Ishikawa (cell line): ENCODE measurements around the gene OR2V1.

Experiments
- EP300 ChIP-seq: IDR thresholded peaks from 2 replicates; pipeline ENCODE4 v1.6.1; 2012; ENCODE audit warnings: borderline replicate concordance
- FOXM1 ChIP-seq: IDR thresholded peaks from 2 replicates; pipeline ENCODE4 v1.6.1; 2012; ENCODE audit warnings: low read depth, borderline replicate concordance
- NFIC ChIP-seq: IDR thresholded peaks from 2 replicates; pipeline ENCODE4 v1.6.1; 2012
- RAD21 ChIP-seq: IDR thresholded peaks from 2 replicates; pipeline ENCODE4 v1.6.1; 2012; ENCODE audit warnings: low read depth
- TAF1 ChIP-seq: IDR thresholded peaks from 2 replicates; pipeline ENCODE4 v1.6.1; 2012; ENCODE audit warnings: low read depth, mild to moderate bottlenecking
- TEAD4 ChIP-seq: IDR thresholded peaks from 2 replicates; pipeline ENCODE4 v1.6.1; 2012
- YY1 ChIP-seq: IDR thresholded peaks from 2 replicates; pipeline ENCODE4 v1.6.1; 2012; ENCODE audit warnings: low read depth
- ZBTB7A ChIP-seq: IDR thresholded peaks from 2 replicates; pipeline ENCODE4 v1.6.1; 2012; ENCODE audit warnings: low read depth
- TF ChIP-seq, protein P1 (sequence below): IDR thresholded peaks from 2 replicates; pipeline ENCODE4 v1.6.1; 2012

DNA sequence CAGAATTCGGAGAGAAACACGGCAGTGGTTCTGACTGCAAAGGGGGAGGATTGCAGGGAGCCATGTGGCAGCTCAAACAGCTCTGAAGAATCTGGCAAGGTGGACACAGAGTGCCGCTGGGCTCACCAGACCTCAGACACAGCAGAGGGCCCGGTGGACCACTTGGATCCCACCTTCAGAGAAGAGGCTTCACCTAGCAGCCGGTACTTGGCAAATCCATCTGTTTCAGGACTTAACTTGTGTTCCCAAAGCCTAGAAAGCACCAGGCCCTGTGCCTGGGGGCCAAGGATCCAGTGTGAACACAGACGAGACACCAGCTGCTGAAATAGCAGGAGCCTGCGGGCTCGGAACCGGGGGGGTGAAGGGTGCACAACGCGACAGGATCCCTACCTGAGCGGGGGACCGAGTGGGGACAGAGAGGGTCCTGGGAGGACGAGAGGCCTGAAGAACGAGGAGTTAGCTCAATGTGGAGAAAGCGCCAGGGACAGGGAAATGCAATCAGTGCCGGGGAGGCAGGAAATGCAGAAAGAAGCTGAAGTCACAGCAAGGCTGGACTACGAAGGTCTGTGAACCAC is 46.3 kb downstream of the OR2V1 start:
- TF ChIP-seq TEAD4 (no peak), FOXM1 (no peak), TAF1 (no peak), RAD21 (no peak), ZBTB7A (no peak), NFIC (no peak), YY1 (no peak), EP300 (no peak)
- TF ChIP-seq, protein P1, sequence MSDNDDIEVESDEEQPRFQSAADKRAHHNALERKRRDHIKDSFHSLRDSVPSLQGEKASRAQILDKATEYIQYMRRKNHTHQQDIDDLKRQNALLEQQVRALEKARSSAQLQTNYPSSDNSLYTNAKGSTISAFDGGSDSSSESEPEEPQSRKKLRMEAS = no peak
